Measurements from ENCODE around the gene PLA2G4E.

Gene PLA2G4E

DNA sequence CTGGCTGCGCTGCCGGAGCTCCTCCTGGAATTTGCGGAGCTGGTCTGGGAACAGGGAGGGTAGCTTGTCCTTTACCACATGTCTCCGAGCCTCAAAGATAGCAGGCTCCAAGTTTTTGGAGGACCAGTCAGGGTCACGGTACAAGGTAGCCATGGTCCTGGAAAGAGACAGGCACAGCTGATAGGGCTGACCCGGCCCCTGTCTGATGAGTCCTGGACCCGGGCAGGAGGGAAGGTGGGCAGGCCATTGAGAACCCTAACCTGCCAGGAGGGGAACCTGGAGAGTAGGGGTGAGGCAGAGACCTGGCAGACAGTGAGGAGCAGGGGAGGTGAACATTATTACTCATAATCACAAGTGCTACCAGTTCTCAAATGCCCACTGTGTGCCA is 28.0 kb downstream of the PLA2G4E start:
- DNase-seq (ENCODE audit: low read depth), result no peak

DNA sequence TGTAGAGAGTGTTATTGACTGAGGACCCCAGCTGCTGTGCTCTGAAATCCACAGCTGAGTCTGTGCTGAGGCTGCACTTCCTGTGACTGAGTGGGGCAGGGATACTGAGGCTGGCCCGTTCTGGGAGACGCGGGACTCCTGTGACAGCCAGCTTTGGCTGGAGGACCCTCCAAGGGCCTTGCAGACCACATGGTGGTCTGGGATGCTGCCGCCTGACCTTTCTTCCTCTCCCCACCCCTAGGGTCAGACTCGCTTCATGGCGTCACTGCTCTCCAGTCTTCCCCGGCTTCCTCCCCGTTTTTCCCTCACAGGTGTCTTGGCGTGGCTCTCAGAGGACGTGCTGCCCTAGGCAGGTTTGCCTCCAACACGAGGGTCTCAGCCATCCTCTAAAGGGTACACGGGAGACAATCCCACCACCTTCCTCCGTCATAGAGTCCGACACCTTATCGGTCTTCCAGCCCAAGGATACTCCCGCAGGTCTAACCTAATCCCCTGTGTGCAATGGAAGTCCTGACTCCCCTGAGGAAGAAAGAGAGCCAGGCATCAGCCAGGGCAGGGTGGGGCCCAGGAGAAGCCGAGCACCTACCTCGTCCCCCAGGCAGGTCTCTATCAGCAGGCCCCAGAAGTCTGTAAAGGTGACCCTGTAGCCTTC is 28.6 kb downstream of the PLA2G4E start:
- DNase-seq (ENCODE audit: low read depth), result no peak

DNA sequence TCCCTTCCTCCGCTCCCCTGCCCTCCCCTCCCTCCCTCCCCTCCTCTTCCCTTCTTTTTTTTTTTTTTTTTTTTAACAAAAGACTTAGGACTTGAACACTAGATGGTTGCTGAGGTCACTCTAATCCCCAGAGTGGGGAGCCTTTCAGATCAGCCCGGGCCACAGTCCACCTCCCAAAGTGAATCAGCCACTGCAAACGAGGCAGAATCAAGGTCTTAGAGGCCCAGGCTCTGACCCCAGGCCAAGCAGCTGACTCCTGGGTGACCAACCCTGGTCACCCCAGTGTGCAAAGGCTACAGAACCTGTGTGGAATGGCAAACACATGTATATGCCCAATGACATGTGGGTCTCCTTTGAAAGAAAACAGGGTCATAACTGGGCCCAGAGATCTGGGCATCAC is 30.2 kb downstream of the PLA2G4E start:
- no peak for DNase-seq (ENCODE audit: low read depth)

DNA sequence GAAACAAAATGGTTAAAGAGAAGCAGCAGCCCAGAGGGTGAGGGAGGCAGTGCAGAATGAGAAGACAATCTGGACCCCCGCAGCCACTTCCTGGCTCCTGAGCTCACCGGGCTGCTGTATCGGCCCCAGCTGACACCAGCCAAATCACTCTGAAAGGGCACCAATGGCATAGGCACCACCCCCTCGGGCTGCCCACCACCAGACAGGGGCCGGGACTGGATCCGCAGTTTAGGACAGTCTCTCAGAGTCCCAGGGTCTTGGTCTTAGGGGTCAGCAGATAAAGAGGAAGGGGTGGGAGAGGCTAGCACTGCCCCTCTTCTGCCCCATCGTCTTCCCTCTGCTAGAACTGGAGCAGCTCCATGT is 30.6 kb downstream of the PLA2G4E start:
- DNase-seq (ENCODE audit: low read depth), result no peak

- DNase-seq (ENCODE audit: low read depth), result peak; percentile 70
Measured at GRCh38 chr15:41989573-41990242, 31.1 kb downstream of the PLA2G4E start.

DNA sequence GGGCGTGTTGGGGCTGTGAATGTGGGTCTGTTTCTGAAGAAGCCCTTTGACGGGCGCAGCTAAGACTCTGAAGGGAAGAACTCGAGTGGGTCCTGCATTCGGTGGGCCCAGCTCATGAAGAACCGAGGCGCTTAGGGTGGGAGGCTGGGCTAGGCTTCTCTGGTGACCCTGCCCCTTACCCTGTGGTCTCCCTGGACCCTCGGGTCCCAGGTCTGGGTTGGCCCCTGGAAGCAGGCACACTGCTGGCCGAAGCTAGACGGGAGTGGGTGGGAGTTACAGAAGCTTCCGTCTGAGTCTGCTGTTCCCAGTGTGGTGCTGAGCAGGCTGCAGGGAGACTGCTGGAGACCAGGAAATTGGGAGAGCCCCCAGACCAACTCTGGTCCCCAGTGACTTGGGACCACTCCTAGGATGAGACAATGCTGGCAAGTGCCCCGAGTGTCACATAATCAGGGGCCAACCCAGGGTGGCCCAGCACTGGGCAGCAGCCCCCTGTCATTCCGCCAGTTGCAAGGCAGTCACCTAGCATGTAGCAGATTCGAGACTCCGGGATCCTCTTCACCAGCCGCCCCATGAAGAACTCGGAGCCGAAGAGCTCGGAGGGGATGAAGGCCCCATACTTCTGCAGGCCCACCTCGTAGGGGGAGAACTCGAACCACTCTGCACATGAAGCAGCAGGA is 31.8 kb downstream of the PLA2G4E start:
- DNase-seq (ENCODE audit: low read depth), result no peak

DNA sequence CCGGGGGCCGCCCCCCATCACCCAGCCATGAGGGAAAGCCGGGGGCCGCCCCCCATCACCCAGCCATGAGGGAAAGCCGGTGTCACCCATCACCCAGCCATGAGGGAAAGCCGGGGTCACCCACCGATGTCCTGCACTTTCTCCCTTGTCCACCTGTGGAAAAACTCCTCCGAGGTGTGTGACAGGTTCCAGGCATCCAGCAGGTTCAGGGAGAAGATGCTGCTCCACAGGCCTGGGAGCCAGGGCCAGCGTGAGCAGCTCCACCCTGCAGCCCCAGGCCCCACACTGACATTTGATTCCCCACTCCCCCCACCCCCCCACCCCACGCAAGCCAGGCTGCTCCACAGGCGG is 32.9 kb downstream of the PLA2G4E start:
- DNase-seq (ENCODE audit: low read depth), result no peak

DNA sequence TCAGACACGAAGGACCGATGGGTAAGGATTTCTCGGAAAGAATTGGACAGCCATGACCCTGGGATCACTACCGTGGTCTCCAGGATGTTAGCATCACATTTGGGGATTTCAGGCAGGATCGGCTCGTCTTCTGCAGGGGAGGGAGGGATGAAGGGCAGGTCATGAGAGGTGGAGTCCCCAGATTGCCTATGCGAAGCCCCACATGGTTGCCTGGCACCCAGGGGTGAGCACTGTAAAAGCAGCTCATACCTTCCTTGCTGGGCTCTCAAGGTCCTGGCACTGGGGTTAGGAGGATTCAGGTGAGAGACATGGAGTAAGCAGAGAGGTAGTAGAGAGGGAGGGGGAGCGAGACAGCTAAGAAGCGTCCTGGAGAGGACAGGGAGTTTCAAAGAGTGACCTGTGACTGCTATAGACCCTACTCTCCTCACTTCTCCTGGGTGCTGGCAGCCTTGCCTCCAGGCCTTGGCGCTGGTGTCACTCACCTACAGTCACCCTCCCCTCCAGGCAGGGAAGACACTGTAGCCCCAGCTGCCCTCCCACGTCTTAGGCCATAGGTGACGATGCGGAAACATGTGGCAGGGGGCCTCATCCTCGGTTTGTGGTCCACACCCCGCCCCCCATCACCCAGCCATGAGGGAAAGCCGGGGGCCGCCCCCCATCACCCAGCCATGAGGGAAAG is 33.5 kb downstream of the PLA2G4E start:
- no peak for DNase-seq (ENCODE audit: low read depth)

GRCh38 chr15:41985236-41986160 is 35.3 kb downstream of the PLA2G4E start:
- DNase-seq (ENCODE audit: low read depth), result no peak

- DNase-seq (ENCODE audit: low read depth), result no peak
Measured at GRCh38 chr15:41984622-41985021, 36.2 kb downstream of the PLA2G4E start.

DNA sequence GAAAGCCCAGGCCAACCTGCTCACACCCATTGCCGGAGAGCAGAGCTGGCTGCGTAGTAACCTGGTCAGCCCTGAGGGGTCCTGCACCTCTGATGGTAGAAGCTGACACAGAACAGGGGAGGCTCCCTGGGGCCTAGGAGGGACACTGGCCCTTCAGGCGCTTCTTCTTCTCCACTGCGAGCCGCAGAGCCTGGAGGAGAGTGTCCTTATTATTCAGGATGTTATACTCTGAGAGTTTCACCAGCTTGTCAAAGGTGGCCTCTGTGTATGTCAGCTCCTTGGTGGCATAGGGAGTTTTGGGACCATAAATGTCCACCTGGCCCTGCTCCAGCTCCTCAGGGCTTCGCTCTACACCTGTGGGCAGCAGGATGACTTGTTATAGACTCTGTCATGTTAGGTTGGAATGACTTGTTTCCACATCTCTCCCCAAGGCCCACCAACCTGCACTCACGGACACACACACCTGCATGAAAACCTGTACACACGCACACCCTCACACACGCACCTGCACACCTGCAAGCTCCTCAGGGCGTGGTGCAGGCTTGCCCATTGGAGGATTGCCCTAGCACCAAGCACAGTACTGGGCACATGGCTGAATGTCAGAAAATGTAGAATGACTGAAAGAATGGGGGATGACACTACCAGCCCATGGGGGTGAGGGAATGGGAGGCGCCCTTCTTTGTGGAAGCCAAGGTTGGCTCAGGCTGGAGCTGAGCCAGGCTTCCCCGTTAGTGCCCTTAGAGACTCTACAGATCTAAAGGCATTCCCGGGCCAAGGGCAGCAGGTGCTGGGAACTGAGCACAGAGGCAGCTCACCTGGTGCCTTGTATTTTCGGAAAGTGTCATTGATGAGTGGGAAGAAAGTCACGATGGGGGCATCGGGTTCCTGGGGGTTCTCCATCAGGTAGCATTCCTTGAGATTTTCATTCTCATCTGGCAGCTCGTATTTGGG is 36.9 kb downstream of the PLA2G4E start:
- DNase-seq (ENCODE audit: low read depth), result no peak

GRCh38 chr15:41983221-41983620 is 37.6 kb downstream of the PLA2G4E start:
- DNase-seq (ENCODE audit: low read depth), result no peak

- no peak for DNase-seq (ENCODE audit: low read depth)
Measured at GRCh38 chr15:41982133-41982930, 38.5 kb downstream of the PLA2G4E start.

- no peak for DNase-seq (ENCODE audit: low read depth)
Measured at GRCh38 chr15:41981371-41982132, 39.3 kb downstream of the PLA2G4E start.

DNA sequence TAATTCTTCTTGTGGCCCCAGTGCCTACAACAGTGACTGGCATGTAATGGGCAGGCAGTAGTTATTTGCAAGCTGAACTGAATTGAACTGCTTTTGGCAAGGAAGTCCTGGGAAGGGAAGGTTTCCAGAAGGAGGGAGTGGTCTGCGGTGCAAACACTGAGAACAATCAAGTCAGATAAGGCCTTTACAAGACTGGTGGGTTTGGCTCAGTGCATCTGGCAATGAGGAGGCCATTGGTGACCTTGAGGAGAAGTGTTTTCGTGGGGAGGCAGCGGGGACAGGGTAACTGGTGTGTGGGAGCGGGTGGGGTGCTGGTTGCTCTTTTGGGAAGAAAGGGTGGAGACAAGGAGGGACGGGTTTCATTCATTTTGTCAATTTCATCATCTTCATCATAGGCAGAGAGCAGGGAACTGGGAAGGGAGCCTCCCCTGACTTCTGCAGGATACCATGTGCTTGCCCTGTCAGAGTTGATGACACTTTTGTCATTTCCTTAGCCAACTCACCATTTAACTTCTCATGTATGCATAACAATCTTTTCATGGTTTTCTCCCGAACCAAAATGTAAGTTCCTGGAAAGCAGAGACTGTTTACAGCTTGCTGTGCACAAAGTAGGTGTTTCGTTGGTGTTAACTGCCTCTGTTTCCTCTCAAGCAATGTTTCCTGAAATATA is 40.1 kb downstream of the PLA2G4E start:
- DNase-seq (ENCODE audit: low read depth), result no peak

GRCh38 chr15:41979493-41980266 is 41.2 kb downstream of the PLA2G4E start:
- DNase-seq (ENCODE audit: low read depth), result no peak

DNA sequence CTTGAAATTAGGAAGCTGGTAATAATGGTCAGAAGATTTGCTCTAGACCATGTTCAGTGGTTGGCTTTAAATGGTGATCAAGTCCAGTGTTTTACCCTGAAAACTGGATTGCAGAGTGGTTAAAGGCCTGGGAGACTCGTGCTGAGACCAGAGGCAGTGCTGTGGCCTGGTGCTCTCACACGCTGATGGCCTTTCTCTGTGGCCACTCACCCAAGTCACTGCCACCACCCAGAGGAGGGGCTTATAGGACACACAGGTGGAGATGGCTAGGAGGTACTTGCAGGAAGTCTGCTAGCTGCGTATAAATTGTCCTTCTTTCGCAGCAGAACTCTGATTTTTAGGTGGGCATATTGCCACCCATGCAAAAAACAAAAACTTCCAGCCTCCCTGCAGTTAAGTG is 42.3 kb downstream of the PLA2G4E start:
- no peak for DNase-seq (ENCODE audit: low read depth)

Data from T follicular helper cell (primary cell).